Sciatic nerve (tissue), 2 donors: ENCODE results near the gene GGTLC1. TPM values are rescaled to one million over a fixed set of nuclear protein-coding genes. Genes with fewer than 3 reads are reported as not detected.

ENCODE experiments used
- ATAC-seq: fragments of 200-7000 bp; cut with Tn5 transposase; one replicate; pipeline ENCODE4 v1.9.1; 2020; ENCODE audit warnings: mild to moderate bottlenecking, moderate library complexity
- DNase-seq: peaks from one replicate; pipeline ENCODE4 v3.0.0-alpha.2; 2020; ENCODE audit warnings: low spot score
- intact Hi-C: fragments of 100-400 bp; cut with DNase I; formaldehyde crosslinking; loops from one replicate; pipeline ENCODE4 v1.14.2; 2022
- total RNA-seq: library from RNA; stranded (reverse); fragmentation: NEBNext Ultra II Directional; extraction: Animal tissue kit (Norgen Biotek cat#: 25700); gene quantifications from one replicate; pipeline ENCODE4 v1.2.1, GENCODE V29; 2021
- donor health status: DM: no; HTN: no; CAD: no.
- donor health status: DM: no; HTN: no; CAD: no.

Gene GGTLC1
- total RNA-seq, 1 donor from 2014 or later, result not detected

GRCh38 chr20:23974966-23975365, 13.6 kb downstream of the GGTLC1 start:
- intact Hi-C loops, result no loop called here
- ATAC-seq (no peak), DNase-seq (no peak)

DNA sequence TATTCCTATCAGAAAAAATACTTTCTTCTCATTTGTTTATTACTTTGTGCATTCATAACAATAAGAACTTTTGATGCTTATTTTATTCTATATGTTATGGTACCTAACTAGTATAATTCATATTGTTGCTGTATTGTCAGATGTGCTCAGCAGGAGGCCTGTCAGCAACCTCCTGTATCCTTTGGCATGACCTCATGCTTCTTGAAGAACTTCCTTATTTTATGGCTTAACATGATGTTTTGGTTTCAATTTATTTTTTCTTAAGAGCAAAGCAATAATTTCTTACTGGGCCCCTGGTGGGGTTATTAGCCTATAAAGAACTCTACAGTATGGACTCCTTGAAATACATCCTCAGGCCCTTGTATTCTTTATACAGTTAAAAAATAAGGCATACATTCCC, 17.3 kb downstream of the GGTLC1 start:
- no peak for DNase-seq
- intact Hi-C loops, result no loop called here
- ATAC-seq, result no peak

DNA sequence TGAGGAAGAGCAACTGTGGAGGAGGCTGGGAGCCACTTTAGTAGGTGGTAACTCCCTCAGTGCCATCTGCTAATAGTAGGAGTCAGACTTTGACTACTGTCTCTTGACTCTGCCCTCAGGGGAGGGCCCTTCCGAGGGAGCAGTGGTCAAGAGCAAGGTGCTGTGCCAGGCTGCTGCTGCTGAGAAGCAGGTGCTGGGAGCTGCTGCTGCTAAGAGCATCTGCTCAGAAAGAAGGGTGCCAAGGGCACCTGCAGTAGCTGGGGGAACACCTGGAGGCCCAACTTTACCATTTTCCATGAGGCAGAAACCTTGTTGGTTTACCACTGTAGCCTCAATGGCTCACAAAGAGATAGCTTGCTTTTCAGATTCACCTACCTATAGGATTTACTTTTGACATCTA, 18.5 kb downstream of the GGTLC1 start:
- DNase-seq (no peak), ATAC-seq (no peak)
- intact Hi-C loops, result no loop called here

- no peak for DNase-seq
- no peak for ATAC-seq
These were observed 21.0 kb downstream of the GGTLC1 start for GRCh38 chr20:23967616-23967979.

GRCh38 chr20:23966927-23967615, 21.5 kb downstream of the GGTLC1 start:
- intact Hi-C loops, result no loop called here
- DNase-seq (no peak), ATAC-seq (no peak)

More at GRCh38 chr20:23967616-23967979, 21.0 kb downstream of the GGTLC1 start:
- intact Hi-C loops, result no loop called here

DNA sequence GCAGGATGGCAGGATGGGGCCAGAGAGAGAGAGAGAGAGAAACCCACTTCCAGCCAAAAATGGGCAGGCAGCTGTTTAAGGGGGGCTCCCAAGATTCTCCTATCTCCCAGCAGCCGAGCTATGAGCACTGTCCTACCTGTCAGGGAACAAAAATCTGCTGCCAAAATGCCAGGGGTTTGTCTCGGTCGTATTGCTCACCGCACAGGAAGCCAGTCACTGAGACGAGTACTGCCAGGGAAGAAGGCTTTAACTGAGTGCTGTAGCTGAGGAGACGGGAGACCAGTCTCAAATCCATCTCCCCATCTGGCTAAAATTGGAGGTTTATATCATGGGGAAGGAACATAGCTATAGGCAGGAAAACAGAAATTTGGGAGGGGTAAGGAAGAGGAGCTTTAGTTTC, 22.3 kb downstream of the GGTLC1 start:
- DNase-seq (no peak), ATAC-seq (no peak)
- intact Hi-C loops, result no loop called here

GRCh38 chr20:23963941-23964340, 24.6 kb downstream of the GGTLC1 start:
- intact Hi-C loops, result no loop called here
- ATAC-seq, result no peak
- DNase-seq, result no peak

GRCh38 chr20:23962272-23962671, 26.3 kb downstream of the GGTLC1 start:
- ATAC-seq (no peak), DNase-seq (no peak)
- intact Hi-C loops, result no loop called here

DNA sequence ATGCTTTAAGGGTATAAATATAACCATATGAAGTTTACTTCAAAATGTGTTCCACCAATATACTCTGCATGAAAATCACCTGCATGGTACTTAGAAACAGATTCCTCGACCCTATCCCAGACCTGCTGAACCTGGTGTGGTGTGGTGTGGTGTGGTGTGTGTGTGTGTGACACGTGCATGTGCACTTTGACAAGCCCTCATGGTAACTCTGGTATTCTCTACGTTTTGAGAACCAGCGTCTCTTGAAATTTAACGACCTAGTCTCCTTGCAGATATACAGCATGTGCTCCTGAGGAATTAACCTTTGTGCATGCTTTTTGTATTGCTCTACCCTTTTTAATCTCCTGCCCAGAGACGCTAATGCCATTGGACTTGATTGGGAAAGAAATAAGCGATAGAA, 29.5 kb downstream of the GGTLC1 start:
- intact Hi-C loops, result no loop called here

GRCh38 chr20:23955896-23956295, 32.7 kb downstream of the GGTLC1 start:
- DNase-seq (no peak), ATAC-seq (no peak)
- intact Hi-C loops, result no loop called here

More for the DNA sequence above, 29.5 kb downstream of the GGTLC1 start:
- no peak for DNase-seq
- no peak for ATAC-seq

DNA sequence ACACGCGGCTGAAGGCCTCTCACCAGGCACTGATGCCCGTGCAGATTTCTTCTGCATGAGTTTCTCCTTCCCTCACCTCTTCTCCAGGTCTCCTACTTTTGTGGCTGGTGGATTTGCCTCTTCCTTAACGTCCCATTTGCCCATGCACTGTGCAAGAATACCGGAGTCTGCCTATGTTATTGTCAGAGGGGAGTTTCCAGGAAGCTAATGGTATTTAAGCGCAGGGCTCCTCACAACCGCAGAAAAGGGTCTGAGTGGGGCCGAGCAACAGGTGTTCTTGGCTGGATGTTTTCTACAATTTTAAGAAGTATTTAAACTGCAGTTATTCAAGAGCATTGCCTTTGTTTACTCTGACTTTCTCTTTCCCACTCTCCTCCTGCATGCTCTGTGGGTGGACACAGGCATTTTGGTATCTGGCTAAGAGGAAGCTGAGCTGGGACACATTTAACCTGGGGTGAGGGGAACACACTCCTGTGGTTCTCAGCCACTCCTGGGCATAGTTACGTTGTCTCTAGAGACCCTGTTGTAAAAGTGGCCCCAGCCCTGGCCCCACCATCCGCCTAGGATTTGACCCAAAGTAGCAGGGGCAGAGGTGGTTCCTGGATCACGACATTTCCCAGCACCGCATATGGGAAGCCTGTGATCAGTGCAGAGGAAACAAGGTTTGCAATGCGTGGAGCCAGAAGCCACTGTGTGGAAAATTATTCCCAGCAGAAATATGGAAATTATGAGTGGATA, 34.4 kb downstream of the GGTLC1 start:
- intact Hi-C loops, result no loop called here
- ATAC-seq (no peak), DNase-seq (no peak)

- ATAC-seq (no peak), DNase-seq (no peak)
- intact Hi-C loops, result no loop called here
These were observed 42.4 kb downstream of the GGTLC1 start for GRCh38 chr20:23946206-23946605.

GRCh38 chr20:23943304-23943703, 45.3 kb downstream of the GGTLC1 start:
- intact Hi-C loops, result no loop called here
- ATAC-seq (no peak), DNase-seq (no peak)

DNA sequence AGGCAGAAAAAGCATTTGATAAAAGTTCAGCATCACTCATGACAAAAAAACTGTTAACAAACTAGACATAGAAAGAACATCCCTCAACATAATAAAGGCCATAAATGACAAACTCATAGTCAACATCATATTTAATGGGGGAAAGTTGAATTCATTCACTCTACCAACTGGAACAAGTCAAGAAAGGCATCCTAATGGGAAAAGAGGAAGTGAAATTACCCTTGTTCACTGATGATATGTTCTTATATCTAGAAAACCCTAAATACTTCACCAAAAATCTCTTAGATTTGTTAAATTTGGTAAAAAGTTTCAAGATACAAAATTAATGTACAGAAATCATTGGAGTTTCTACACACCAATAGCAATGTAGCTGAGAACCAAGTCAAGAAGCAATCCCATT, 48.9 kb downstream of the GGTLC1 start:
- intact Hi-C loops, result loop anchor here (5.0 kb wide), 1 partner anchor 48 kb away; the partner anchor contains the start of gene GGTLC1
- ATAC-seq (no peak), DNase-seq (no peak)

- intact Hi-C loops, result loop anchor here (5.0 kb wide), 1 partner anchor 48 kb away; the partner anchor contains the start of gene GGTLC1
- no peak for ATAC-seq
These were observed 49.5 kb downstream of the GGTLC1 start for GRCh38 chr20:23939063-23939462.

GRCh38 chr20:23938118-23938438, 50.5 kb downstream of the GGTLC1 start:
- ATAC-seq (peak; percentile 13), DNase-seq (no peak)
- intact Hi-C loops, result loop anchor here (5.0 kb wide), 1 partner anchor 49 kb away; the partner anchor contains the start of gene GGTLC1

More at GRCh38 chr20:23939063-23939462, 49.5 kb downstream of the GGTLC1 start:
- no peak for DNase-seq

- intact Hi-C loops, result loop anchor here (5.0 kb wide), 1 partner anchor 50 kb away; the partner anchor contains the start of gene GGTLC1
- ATAC-seq (peak; percentile 93), DNase-seq (peak; percentile 71)
These were observed 51.1 kb downstream of the GGTLC1 start for GRCh38 chr20:23937303-23938117.
